ENCODE results near the gene IL22RA1. TPM values are rescaled to one million over a fixed set of nuclear protein-coding genes. Genes with fewer than 3 reads are reported as not detected.

IL22RA1 gene
- total and polyA plus RNA-seq, 8 donors = 0.26 to 0.73 (median 0.43) TPM

GRCh38 chr1:24119859-24120756, 22.8 kb downstream of the IL22RA1 start:
- Histone ChIP-seq H3K27ac (peak overlapping the region; percentile 23 to 33), H3K9me3 (no peaks in the 10 kb centered on the region), H3K36me3 (no peaks in the 10 kb centered on the region), H3K4me3 (no peak overlapping the region), H3K27me3 (peaks cover 0 to 29% of the 10 kb centered on the region in 2 donors), H3K4me1 (no peaks in the 10 kb centered on the region)
- no peak for TF ChIP-seq CTCF (IDR thresholded peaks at IDR 0.05)
- ATAC-seq = peak; percentile 89
- peak in 1 of 4 donors; percentile 60 for DNase-seq
- intact Hi-C loops (cut with DNase I) = no loop called here

- DNase-seq (no peak), ATAC-seq (no peak)
- H3K36me3 ChIP-seq = no peaks in the 10 kb centered on the region
- H3K27me3 ChIP-seq = peaks cover 0 to 34% of the 10 kb centered on the region in 2 donors
- intact Hi-C loops (cut with DNase I) = no loop called here
- H3K27ac ChIP-seq = no peak overlapping the region
- H3K9me3 ChIP-seq = no peaks in the 10 kb centered on the region
- TF ChIP-seq CTCF (IDR thresholded peaks at IDR 0.05) = no peak
- no peaks in the 10 kb centered on the region for H3K4me1 ChIP-seq
- no peak overlapping the region for H3K4me3 ChIP-seq
Measured at GRCh38 chr1:24119489-24119858, 23.5 kb downstream of the IL22RA1 start.

- intact Hi-C loops (cut with DNase I) = no loop called here
- H3K27ac ChIP-seq = no peak overlapping the region
- no peak for ATAC-seq
Measured at GRCh38 chr1:24118410-24119242, 24.3 kb downstream of the IL22RA1 start.

GRCh38 chr1:24117722-24118409, 25.1 kb downstream of the IL22RA1 start:
- intact Hi-C loops (cut with DNase I) = no loop called here
- ATAC-seq = peak; percentile 28
- H3K27me3 ChIP-seq = peaks cover 0 to 48% of the 10 kb centered on the region in 2 donors

More at GRCh38 chr1:24118410-24119242, 24.3 kb downstream of the IL22RA1 start:
- no peaks in the 10 kb centered on the region for H3K4me1 ChIP-seq
- H3K27me3 ChIP-seq = peaks cover 0 to 43% of the 10 kb centered on the region in 2 donors
- no peak overlapping the region for H3K4me3 ChIP-seq
- H3K9me3 ChIP-seq = no peaks in the 10 kb centered on the region
- no peak for DNase-seq
- TF ChIP-seq CTCF (IDR thresholded peaks at IDR 0.05) = no peak
- H3K36me3 ChIP-seq = no peaks in the 10 kb centered on the region

More at GRCh38 chr1:24117722-24118409, 25.1 kb downstream of the IL22RA1 start:
- DNase-seq = no peak
- Histone ChIP-seq H3K27ac (no peak overlapping the region), H3K9me3 (no peaks in the 10 kb centered on the region), H3K4me1 (no peaks in the 10 kb centered on the region), H3K4me3 (no peak overlapping the region), H3K36me3 (no peaks in the 10 kb centered on the region)
- TF ChIP-seq CTCF (IDR thresholded peaks at IDR 0.05) = no peak

Measured in left lung (tissue), 10 donors.